Activated T-cell treated with anti-CD3 and anti-CD28 coated beads, Interleukin-2, amount 50 U/mL, for 72 hours (primary cell): ENCODE results near the gene TBC1D5. TPM values are rescaled to one million over a fixed set of nuclear protein-coding genes. Genes with fewer than 3 reads are reported as not detected.
"Not testable (repeated sequence)": the region's sequence is repeated elsewhere in the genome, so short reads cannot be mapped to it uniquely, and the experiment has no call there.

Experiments used
- ATAC-seq, 2 donors: fragments of 150-1000 bp; cut with Tn5 transposase; replicated peaks in 1 of 2; 2 replicates each; pipeline ENCODE4 v1.10.0; 2021; ENCODE audit warnings: moderate library complexity in 2 of 2, mild to moderate bottlenecking in 1 of 2
- DNase-seq, 2 donors: peaks; one replicate each; pipeline ENCODE4 v3.0.0; 2021 to 2022; ENCODE audit warnings: mixed read lengths in 1 of 2
- H3K27ac Mint-ChIP-seq: one replicate; pipeline ENCODE4 v1.8.0; 2022; ENCODE audit warnings: mild to moderate bottlenecking, moderate library complexity, mixed read lengths
- H3K27me3 Mint-ChIP-seq: one replicate; pipeline ENCODE4 v1.8.0; 2022; ENCODE audit warnings: low read depth, mixed read lengths
- H3K36me3 Mint-ChIP-seq, 2 donors: one replicate each; pipeline ENCODE4 v1.8.0; 2022; ENCODE audit warnings: mixed read lengths in 2 of 2, mild to moderate bottlenecking in 1 of 2; ENCODE audit not compliant: insufficient read depth in 2 of 2
- H3K4me1 Mint-ChIP-seq: one replicate; pipeline ENCODE4 v1.8.0; 2022; ENCODE audit warnings: low read depth, mixed read lengths
- H3K4me3 Mint-ChIP-seq, 2 donors: one replicate each; pipeline ENCODE4 v1.8.0; 2022; ENCODE audit warnings: mild to moderate bottlenecking in 2 of 2, mixed read lengths in 2 of 2, moderate library complexity in 2 of 2
- H3K9me3 Mint-ChIP-seq, 2 donors: one replicate each; pipeline ENCODE4 v1.8.0; 2022; ENCODE audit warnings: mixed read lengths in 2 of 2
- total RNA-seq, 2 donors: library from RNA; stranded (reverse); gene quantifications; one replicate each; pipeline ENCODE4 v1.2.3, GENCODE V29; 2022

TBC1D5 gene
- total RNA-seq, 2 donors from 2014 or later, result 51.2 to 52.4 TPM

GRCh38 chr3:17744693-17745092 lies 2.3 kb upstream of the TBC1D5 start:
- Mint-ChIP-seq H3K27ac (peak overlapping the region; percentile 25), H3K36me3 (no peaks in the 10 kb centered on the region), H3K9me3 (no peaks in the 10 kb centered on the region), H3K4me1 (peaks cover 43% of the 10 kb centered on the region), H3K27me3 (no peaks in the 10 kb centered on the region), H3K4me3 (peak overlapping the region in 1 of 2 donors; percentile 52)
- ATAC-seq (no peak), DNase-seq (no peak)

GRCh38 chr3:17743658-17743995 lies 1.2 kb upstream of the TBC1D5 start:
- no peaks in the 10 kb centered on the region for H3K27me3 Mint-ChIP-seq
- peak overlapping the region; percentile 96 for H3K27ac Mint-ChIP-seq

GRCh38 chr3:17742880-17743657 lies 638 bp upstream of the TBC1D5 start:
- no peak for DNase-seq
- no peaks in the 10 kb centered on the region for H3K9me3 Mint-ChIP-seq
- peak in 1 of 2 donors; percentile 7 for ATAC-seq
- H3K36me3 Mint-ChIP-seq, result no peaks in the 10 kb centered on the region
- peak overlapping the region; percentile 93 to 96 for H3K4me3 Mint-ChIP-seq
- H3K27me3 Mint-ChIP-seq, result no peaks in the 10 kb centered on the region
- peak overlapping the region; percentile 96 for H3K27ac Mint-ChIP-seq
- peaks cover 45% of the 10 kb centered on the region for H3K4me1 Mint-ChIP-seq

More at GRCh38 chr3:17743658-17743995, 1.2 kb upstream of the TBC1D5 start:
- H3K4me3 Mint-ChIP-seq, result peak overlapping the region; percentile 93 to 96
- DNase-seq, result no peak
- no peaks in the 10 kb centered on the region for H3K36me3 Mint-ChIP-seq
- H3K9me3 Mint-ChIP-seq, result no peaks in the 10 kb centered on the region
- no peak for ATAC-seq
- H3K4me1 Mint-ChIP-seq, result peaks cover 44% of the 10 kb centered on the region

GRCh38 chr3:17741621-17742101 lies 770 bp downstream of the TBC1D5 start:
- ATAC-seq (no peak), DNase-seq (no peak)
- H3K27me3 Mint-ChIP-seq, result no peaks in the 10 kb centered on the region
- no peaks in the 10 kb centered on the region for H3K36me3 Mint-ChIP-seq
- H3K9me3 Mint-ChIP-seq, result no peaks in the 10 kb centered on the region
- peak overlapping the region; percentile 97 for H3K27ac Mint-ChIP-seq
- peak overlapping the region; percentile 93 to 96 for H3K4me3 Mint-ChIP-seq
- peaks cover 49% of the 10 kb centered on the region for H3K4me1 Mint-ChIP-seq

GRCh38 chr3:17740721-17741141 lies 1.7 kb downstream of the TBC1D5 start:
- ATAC-seq, result no peak
- H3K9me3 Mint-ChIP-seq, result no peaks in the 10 kb centered on the region
- no peaks in the 10 kb centered on the region for H3K36me3 Mint-ChIP-seq
- H3K27ac Mint-ChIP-seq, result peak overlapping the region; percentile 97
- peak overlapping the region; percentile 93 to 96 for H3K4me3 Mint-ChIP-seq
- peaks cover 53% of the 10 kb centered on the region for H3K4me1 Mint-ChIP-seq
- no peak for DNase-seq
- no peaks in the 10 kb centered on the region for H3K27me3 Mint-ChIP-seq

GRCh38 chr3:17738921-17739320 lies 3.5 kb downstream of the TBC1D5 start:
- peaks cover 0 to 4% of the 10 kb centered on the region in 2 donors for H3K36me3 Mint-ChIP-seq
- peaks cover 53% of the 10 kb centered on the region for H3K4me1 Mint-ChIP-seq
- ATAC-seq, result no peak
- no peaks in the 10 kb centered on the region for H3K27me3 Mint-ChIP-seq
- H3K27ac Mint-ChIP-seq, result no peak overlapping the region
- no peaks in the 10 kb centered on the region for H3K9me3 Mint-ChIP-seq
- no peak overlapping the region for H3K4me3 Mint-ChIP-seq
- no peak for DNase-seq

GRCh38 chr3:17738219-17738618 lies 4.2 kb downstream of the TBC1D5 start:
- H3K27me3 Mint-ChIP-seq, result no peaks in the 10 kb centered on the region
- H3K4me3 Mint-ChIP-seq, result no peak overlapping the region
- H3K4me1 Mint-ChIP-seq, result peaks cover 54% of the 10 kb centered on the region
- no peak for ATAC-seq
- peaks cover 0 to 7% of the 10 kb centered on the region in 2 donors for H3K36me3 Mint-ChIP-seq
- no peak overlapping the region for H3K27ac Mint-ChIP-seq
- H3K9me3 Mint-ChIP-seq, result no peaks in the 10 kb centered on the region
- no peak for DNase-seq

GRCh38 chr3:17737591-17737990 lies 4.8 kb downstream of the TBC1D5 start:
- H3K27ac Mint-ChIP-seq, result peak overlapping the region; percentile 69
- H3K9me3 Mint-ChIP-seq, result peaks cover 0 to 2% of the 10 kb centered on the region in 2 donors
- no peaks in the 10 kb centered on the region for H3K27me3 Mint-ChIP-seq
- H3K4me1 Mint-ChIP-seq, result peaks cover 58% of the 10 kb centered on the region
- peaks cover 0 to 10% of the 10 kb centered on the region in 2 donors for H3K36me3 Mint-ChIP-seq
- H3K4me3 Mint-ChIP-seq, result no peak overlapping the region
- ATAC-seq (no peak), DNase-seq (no peak)

- H3K27me3 Mint-ChIP-seq, DNase-seq, H3K9me3 Mint-ChIP-seq, H3K27ac Mint-ChIP-seq, H3K4me3 Mint-ChIP-seq, ATAC-seq: not testable (repeated sequence)
- Mint-ChIP-seq H3K4me1 (peaks cover 46% of the 10 kb centered on the region), H3K36me3 (peaks cover 0 to 16% of the 10 kb centered on the region in 2 donors)
Measured at GRCh38 chr3:17735362-17735761, 7.1 kb downstream of the TBC1D5 start.

GRCh38 chr3:17733768-17734167 lies 8.7 kb downstream of the TBC1D5 start:
- Mint-ChIP-seq H3K27ac (no peak overlapping the region), H3K36me3 (peaks cover 0 to 20% of the 10 kb centered on the region in 2 donors), H3K4me1 (peaks cover 36% of the 10 kb centered on the region), H3K4me3 (no peak overlapping the region), H3K27me3 (no peaks in the 10 kb centered on the region), H3K9me3 (peaks cover 0 to 2% of the 10 kb centered on the region in 2 donors)
- DNase-seq (no peak), ATAC-seq (no peak)

- H3K36me3 Mint-ChIP-seq, result peaks cover 0 to 20% of the 10 kb centered on the region in 2 donors
- DNase-seq, result no peak
- ATAC-seq, result no peak
- peaks cover 35% of the 10 kb centered on the region for H3K4me1 Mint-ChIP-seq
- H3K27ac Mint-ChIP-seq, result no peak overlapping the region
- peaks cover 0 to 2% of the 10 kb centered on the region in 2 donors for H3K9me3 Mint-ChIP-seq
- no peak overlapping the region for H3K4me3 Mint-ChIP-seq
- no peaks in the 10 kb centered on the region for H3K27me3 Mint-ChIP-seq
Measured at GRCh38 chr3:17733215-17733614, 9.2 kb downstream of the TBC1D5 start.

GRCh38 chr3:17730318-17730967 lies 12.0 kb downstream of the TBC1D5 start:
- Mint-ChIP-seq H3K27ac (peak overlapping the region; percentile 40), H3K4me1 (peaks cover 16% of the 10 kb centered on the region), H3K4me3 (no peak overlapping the region), H3K9me3 (peaks cover 3 to 5% of the 10 kb centered on the region in 2 donors), H3K36me3 (peaks cover 5 to 37% of the 10 kb centered on the region in 2 donors), H3K27me3 (no peaks in the 10 kb centered on the region)
- no peak for DNase-seq
- ATAC-seq, result no peak

- Mint-ChIP-seq H3K9me3 (peaks cover 3% of the 10 kb centered on the region in 2 donors), H3K4me1 (peaks cover 5% of the 10 kb centered on the region), H3K4me3 (no peak overlapping the region), H3K27me3 (no peaks in the 10 kb centered on the region), H3K36me3 (peaks cover 5 to 25% of the 10 kb centered on the region in 2 donors), H3K27ac (no peak overlapping the region)
- no peak for ATAC-seq
- DNase-seq, result no peak
Measured at GRCh38 chr3:17726313-17726712, 16.1 kb downstream of the TBC1D5 start.
